Tibial artery (tissue), 4 donors: ENCODE results near the gene NAXE.

Experiments used
- DNase-seq, 2 donors: peaks; one replicate each; pipeline ENCODE4 v3.0.0-alpha.2; 2019
- H3K27ac ChIP-seq, 2 donors: fragments of 200-600 bp; sonication (generic) in 1 of 2; 1 replicate in 1 of 2; 2 replicates in 1 of 2; pipeline ENCODE4 v1.5.1; 2018 to 2019; ENCODE audit warnings: mild to moderate bottlenecking in 1 of 2
- H3K27me3 ChIP-seq, 2 donors: fragments of 200-600 bp; sonication (generic) in 1 of 2; one replicate each; pipeline versions ENCODE4 v1.5.1 to v1.6.0; 2016 to 2019
- H3K36me3 ChIP-seq, 3 donors: fragments of 200-600 bp; sonication (generic) in 2 of 3; one replicate each; pipeline ENCODE4 v1.5.1; 2016 to 2019; ENCODE audit warnings: mild to moderate bottlenecking in 2 of 3
- H3K4me1 ChIP-seq, 4 donors: fragments of 200-600 bp; sonication (generic) in 2 of 4; 1 replicate in 3 of 4; 2 replicates in 1 of 4; pipeline ENCODE4 v1.5.1; 2016 to 2019
- H3K4me3 ChIP-seq, 2 donors: fragments of 200-600 bp; sonication (generic) in 1 of 2; 1 replicate in 1 of 2; 2 replicates in 1 of 2; pipeline ENCODE4 v1.5.1; 2018 to 2019; ENCODE audit warnings: mild to moderate bottlenecking in 2 of 2
- H3K9me3 ChIP-seq, 3 donors: fragments of 200-600 bp; sonication (generic) in 1 of 3; one replicate each; pipeline ENCODE4 v1.5.1; 2016 to 2019
- intact Hi-C: fragments of 100-400 bp; cut with DNase I; formaldehyde crosslinking; loops from one replicate; pipeline ENCODE4 v1.15.0; 2023; ENCODE audit warnings: low total_unique reads
- TF ChIP-seq, protein P1 (sequence below), 2 experiments: fragments of 200-600 bp in 1 of 2; fragments of 450-650 bp in 1 of 2; IDR thresholded peaks; one replicate each; pipeline ENCODE4 v1.5.1; 2017 to 2019; ENCODE audit warnings: antibody characterized with exemption in 2 of 2, mild to moderate bottlenecking in 1 of 2, moderate library complexity in 1 of 2

Gene NAXE

DNA sequence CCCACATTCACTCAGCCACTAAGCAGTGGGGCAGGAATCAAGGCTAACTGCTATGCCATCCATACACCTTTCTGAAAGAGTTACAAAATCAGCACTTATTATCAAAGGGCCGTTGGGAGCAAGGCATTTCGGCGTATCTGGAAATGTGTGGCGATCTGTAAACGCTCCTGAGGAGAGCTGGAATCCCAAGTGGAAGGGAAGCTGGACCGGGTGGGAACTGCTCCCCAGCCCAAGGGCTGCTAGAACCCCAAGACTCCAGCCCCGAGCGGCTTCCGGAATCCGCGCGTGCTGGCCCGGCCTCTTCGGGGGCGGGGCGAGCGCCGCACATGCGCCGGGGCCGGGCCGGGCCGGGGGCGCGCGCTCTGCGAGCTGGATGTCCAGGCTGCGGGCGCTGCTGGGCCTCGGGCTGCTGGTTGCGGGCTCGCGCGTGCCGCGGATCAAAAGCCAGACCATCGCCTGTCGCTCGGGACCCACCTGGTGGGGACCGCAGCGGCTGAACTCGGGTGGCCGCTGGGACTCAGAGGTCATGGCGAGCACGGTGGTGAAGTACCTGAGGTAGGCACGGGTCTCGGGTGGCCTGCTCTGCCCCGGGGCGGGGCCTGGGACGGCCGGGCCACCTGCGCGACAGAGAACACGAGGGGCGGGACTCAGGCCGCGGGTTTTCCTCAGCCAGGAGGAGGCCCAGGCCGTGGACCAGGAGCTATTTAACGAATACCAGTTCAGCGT lies at the start of gene NAXE:
Gene NAXE, plus strand, starts transcription at position 345 of the 726 bp plus-strand sequence. Its CDS starts 29 bp downstream, at position 374.
- H3K9me3 ChIP-seq, result no peaks in the 10 kb centered on the region
- intact Hi-C loops, result loop anchor here (5.0 kb wide), 1 partner anchor 94 kb away; no protein-coding TSS in a partner anchor
- DNase-seq, result peak; percentile 55 to 82
- peak within 1 kb of the TSS; percentile 75 to 88 for H3K27ac ChIP-seq
- H3K27me3 ChIP-seq, result no peaks in the 10 kb centered on the region
- peak within 1 kb of the TSS; percentile 63 to 80 for H3K4me3 ChIP-seq
- TF ChIP-seq, protein P1, sequence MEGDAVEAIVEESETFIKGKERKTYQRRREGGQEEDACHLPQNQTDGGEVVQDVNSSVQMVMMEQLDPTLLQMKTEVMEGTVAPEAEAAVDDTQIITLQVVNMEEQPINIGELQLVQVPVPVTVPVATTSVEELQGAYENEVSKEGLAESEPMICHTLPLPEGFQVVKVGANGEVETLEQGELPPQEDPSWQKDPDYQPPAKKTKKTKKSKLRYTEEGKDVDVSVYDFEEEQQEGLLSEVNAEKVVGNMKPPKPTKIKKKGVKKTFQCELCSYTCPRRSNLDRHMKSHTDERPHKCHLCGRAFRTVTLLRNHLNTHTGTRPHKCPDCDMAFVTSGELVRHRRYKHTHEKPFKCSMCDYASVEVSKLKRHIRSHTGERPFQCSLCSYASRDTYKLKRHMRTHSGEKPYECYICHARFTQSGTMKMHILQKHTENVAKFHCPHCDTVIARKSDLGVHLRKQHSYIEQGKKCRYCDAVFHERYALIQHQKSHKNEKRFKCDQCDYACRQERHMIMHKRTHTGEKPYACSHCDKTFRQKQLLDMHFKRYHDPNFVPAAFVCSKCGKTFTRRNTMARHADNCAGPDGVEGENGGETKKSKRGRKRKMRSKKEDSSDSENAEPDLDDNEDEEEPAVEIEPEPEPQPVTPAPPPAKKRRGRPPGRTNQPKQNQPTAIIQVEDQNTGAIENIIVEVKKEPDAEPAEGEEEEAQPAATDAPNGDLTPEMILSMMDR (IDR thresholded peaks at IDR 0.05), result no peak
- H3K4me1 ChIP-seq, result peaks cover 0 to 19% (median 12%) of the 10 kb centered on the region in 4 donors
- H3K36me3 ChIP-seq, result peaks cover 8 to 40% (median 19%) of the 10 kb centered on the region in 3 donors

- TF ChIP-seq, protein P1 (IDR thresholded peaks at IDR 0.05), result no peak
- intact Hi-C loops, result no loop called here
- Histone ChIP-seq H3K27ac (no peak overlapping the region), H3K9me3 (no peaks in the 10 kb centered on the region), H3K36me3 (no peaks in the 10 kb centered on the region), H3K27me3 (no peaks in the 10 kb centered on the region), H3K4me1 (no peaks in the 10 kb centered on the region), H3K4me3 (no peak overlapping the region)
- peak in 1 of 2 donors; percentile 21 for DNase-seq
These were observed 48.5 kb upstream of the NAXE start for GRCh38 chr1:156543066-156543465.

- no peaks in the 10 kb centered on the region for H3K27me3 ChIP-seq
- intact Hi-C loops, result no loop called here
- H3K4me1 ChIP-seq, result no peaks in the 10 kb centered on the region
- TF ChIP-seq, protein P1 (IDR thresholded peaks at IDR 0.05), result no peak
- H3K9me3 ChIP-seq, result no peaks in the 10 kb centered on the region
- peak in 1 of 2 donors; percentile 5 for DNase-seq
- no peaks in the 10 kb centered on the region for H3K36me3 ChIP-seq
- no peak overlapping the region for H3K27ac ChIP-seq
- no peak overlapping the region for H3K4me3 ChIP-seq
These were observed 46.9 kb upstream of the NAXE start for GRCh38 chr1:156544592-156545102.

DNA sequence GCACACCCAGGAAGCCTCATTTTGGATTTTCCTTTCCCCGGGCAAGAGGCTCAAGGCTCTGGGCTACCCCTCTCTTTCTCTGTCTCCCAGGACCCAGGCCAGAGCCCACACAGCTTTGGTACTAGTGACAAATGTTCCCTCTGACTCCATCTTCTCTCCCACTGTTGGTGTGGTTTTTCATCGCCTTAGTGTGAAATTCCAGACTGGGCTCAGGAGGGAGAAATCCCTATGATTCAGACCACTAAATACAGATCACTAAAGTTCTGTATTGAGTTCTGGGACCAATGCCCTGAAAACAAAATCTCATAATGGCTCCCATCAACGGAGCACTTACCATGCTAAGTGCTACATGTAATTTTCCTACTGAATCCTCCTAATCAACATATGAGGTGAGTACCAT lies 45.3 kb upstream of the NAXE start:
- DNase-seq, result no peak
- Histone ChIP-seq H3K4me3 (no peak overlapping the region), H3K27me3 (no peaks in the 10 kb centered on the region), H3K9me3 (no peaks in the 10 kb centered on the region), H3K4me1 (no peaks in the 10 kb centered on the region), H3K36me3 (no peaks in the 10 kb centered on the region), H3K27ac (no peak overlapping the region)
- TF ChIP-seq, protein P1 (IDR thresholded peaks at IDR 0.05), result no peak
- intact Hi-C loops, result no loop called here

- TF ChIP-seq, protein P1 (IDR thresholded peaks at IDR 0.05), result no peak
- Histone ChIP-seq H3K36me3 (no peaks in the 10 kb centered on the region), H3K4me1 (no peaks in the 10 kb centered on the region), H3K9me3 (no peaks in the 10 kb centered on the region), H3K27ac (no peak overlapping the region), H3K27me3 (no peaks in the 10 kb centered on the region), H3K4me3 (no peak overlapping the region)
- no peak for DNase-seq
- intact Hi-C loops, result no loop called here
These were observed 44.1 kb upstream of the NAXE start for GRCh38 chr1:156547434-156547833.
